Occipital lobe (tissue), 2 donors: Measurements from ENCODE around the gene GDF11. TPM values are rescaled to one million over a fixed set of nuclear protein-coding genes. Genes with fewer than 3 reads are reported as not detected.

ENCODE experiments used
- DNase-seq: peaks from one replicate; lab custom pipeline; 2025; lab: John Stamatoyannopoulos, UW
- total RNA-seq: library from RNA; depleted of rRNA; stranded (reverse); fragments of >200 nt; gene quantifications from one replicate; pipeline ENCODE4 v1.2.3, GENCODE V29; 2014

The GDF11 gene
- total RNA-seq, 1 donor from 2014 or later: 6.6 TPM

DNA sequence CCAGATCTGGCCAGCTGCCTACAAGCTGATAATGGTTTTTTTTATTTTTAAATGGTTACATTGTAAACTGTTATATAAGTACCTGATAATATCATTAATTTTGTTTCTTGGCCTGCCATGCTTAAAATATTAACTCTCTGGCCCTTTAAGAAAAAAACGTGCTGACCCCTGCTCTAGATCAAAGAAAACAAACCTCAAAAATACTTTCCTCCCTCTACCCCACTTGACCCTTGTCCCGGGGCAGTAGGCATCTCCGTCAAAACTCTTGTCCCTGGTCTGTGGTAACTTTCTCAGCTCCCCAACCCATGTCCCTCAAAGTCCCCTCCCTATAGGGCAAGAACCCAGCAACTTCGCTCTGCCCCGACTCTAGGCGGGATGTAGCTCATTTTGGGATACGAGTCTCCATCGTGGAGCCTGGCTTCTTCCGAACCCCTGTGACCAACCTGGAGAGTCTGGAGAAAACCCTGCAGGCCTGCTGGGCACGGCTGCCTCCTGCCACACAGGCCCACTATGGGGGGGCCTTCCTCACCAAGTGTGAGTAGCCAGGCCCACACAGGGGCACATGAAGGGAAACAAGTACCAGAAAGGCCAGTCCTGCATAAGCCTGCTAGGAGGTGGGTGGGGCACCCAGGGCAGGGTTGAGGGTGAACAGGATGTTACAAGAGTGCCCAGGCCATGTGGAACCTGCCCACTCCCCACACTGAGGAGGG is 19.3 kb upstream of the GDF11 start:
- DNase-seq: no peak

DNA sequence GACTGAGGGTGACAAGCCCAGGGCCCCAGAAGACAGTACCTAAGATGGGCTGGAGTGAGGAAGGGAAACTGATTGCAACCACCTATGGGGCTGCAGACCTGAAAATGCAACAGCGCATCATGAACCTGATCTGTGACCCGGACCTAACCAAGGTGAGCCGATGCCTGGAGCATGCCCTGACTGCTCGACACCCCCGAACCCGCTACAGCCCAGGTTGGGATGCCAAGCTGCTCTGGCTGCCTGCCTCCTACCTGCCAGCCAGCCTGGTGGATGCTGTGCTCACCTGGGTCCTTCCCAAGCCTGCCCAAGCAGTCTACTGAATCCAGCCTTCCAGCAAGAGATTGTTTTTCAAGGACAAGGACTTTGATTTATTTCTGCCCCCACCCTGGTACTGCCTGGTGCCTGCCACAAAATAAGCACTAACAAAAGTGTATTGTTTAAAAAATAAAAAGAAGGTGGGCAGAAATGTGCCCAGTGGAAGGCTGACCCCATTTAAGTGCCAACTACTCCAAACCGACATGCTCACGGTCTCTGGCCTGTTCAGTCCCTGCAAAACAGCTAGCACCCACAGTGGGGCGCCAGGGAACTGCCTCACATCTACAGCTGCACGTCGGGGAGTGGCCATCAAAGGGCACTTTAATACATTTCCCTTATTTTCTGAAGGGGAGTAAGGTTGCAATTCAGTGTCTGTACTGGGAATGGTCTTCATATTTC is 18.5 kb upstream of the GDF11 start:
- DNase-seq: no peak

DNA sequence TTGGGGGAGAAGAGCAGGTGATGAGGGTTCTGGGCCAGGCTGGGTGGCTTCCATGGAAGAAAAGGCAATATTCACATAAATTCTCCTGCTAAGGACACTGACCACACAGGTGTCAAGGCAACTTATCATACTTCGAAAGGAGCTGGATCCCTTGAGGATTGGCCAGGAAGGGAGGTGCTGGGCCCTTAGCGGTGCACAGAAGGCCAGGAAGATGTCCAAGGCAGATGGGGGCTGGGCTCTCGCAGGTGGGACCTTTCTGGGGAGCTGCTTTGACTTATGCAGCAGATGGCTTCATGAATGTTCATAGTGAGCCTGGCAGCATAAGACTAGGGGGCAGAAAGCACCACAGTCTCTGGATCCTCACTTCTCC is 18.0 kb upstream of the GDF11 start:
- DNase-seq: no peak

DNA sequence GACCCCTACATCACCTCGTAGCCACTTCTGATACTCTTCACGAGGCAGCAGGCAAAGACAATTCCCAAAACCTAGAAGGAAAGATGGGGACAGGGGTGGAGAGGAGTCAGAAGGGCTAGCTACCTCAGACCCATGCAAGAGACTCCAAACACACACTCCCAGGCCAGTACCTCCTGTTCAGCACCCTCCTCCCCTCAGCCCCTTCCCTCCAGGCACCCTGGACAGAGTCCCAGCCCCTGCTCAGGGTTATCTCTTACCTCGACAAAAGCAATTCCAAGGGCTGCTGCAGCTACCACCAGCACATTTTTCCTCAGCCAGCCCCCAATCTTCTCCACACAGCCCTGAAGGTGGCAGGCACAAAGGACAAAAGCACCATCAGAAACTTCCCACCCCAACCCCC is 17.4 kb upstream of the GDF11 start:
- DNase-seq: no peak

DNA sequence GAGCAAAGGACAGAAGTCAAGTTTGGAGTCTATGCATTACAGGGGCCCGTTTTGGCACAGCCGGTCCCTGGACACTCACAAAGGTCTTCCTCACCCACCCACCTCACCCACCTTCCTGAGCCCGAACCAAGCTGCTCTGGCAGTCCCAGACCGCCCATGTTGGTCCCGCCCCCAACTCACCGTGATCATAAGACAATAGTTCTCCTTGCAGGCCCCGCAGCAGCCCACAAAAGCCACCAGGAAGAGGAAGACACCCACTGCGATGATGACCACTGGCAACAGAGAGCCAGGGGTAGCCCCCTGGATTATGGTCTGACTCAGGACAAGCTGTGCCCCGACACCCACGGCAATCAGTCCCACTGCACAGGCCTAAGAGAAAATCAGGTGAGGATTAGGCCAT is 16.0 kb upstream of the GDF11 start:
- no peak for DNase-seq

DNA sequence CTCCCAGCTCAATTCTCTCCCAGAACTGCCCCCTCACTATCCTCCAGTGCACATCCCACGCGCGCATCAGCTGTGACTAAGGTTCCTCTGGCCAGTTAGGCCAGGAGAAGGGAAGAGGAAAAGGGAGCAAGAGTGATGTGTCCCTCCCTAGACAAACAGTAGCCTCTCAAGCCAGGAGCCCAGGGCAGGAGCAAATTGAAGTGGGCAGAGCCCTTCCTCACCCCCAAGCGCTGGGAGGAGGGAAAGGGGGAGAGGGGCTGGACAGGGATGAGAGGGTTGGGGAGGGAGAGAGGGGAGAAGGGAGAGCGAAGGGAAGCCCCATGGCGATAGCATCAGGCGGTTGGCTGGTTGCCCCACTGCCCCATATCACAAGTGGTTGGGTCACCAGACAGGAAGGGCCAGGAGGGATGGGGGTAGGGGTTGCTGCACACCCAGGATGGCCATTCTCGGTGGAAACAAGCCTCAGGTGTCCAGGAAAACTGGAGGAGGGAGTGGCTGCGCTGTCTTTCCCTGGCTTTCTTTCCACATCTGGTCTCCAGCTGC is 15.2 kb upstream of the GDF11 start:
- no peak for DNase-seq

DNA sequence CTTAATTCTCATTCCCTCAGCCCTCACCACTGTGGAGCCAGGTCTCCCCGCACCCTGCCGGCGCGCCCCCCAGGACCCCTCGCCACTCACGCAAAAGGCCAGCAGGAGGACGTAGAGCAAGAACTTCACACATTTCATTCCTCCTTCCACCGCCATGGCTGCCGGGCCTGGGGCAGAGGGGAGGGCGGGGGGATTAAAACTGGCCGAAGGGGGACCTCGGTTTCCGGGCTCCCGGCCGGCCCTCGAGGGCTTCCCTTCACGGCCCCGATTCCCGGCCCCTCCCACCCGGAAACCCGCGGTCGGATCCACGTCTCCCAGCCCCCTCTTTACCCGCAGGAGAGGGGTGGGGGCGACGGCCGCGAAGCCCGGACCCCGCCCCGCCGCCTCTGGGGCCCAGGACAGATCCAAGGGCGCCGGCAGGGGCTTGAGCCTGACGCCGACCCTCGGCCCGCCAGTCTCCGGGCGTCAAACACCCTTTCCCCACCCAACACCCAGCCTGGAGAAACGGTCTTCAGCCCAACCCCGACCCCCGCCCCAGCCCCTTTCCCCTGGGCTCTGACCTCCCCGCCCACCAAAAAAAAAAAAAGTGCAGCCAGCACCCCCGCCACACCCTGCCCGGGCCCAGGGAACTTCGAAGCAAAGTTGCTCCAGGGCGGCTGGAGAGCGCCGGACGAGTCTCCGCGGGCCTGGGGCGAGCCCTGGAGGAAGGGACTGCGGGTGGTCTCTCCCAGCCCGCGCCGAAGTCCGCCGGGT is 14.6 kb upstream of the GDF11 start:
- peak; percentile 48 for DNase-seq

DNA sequence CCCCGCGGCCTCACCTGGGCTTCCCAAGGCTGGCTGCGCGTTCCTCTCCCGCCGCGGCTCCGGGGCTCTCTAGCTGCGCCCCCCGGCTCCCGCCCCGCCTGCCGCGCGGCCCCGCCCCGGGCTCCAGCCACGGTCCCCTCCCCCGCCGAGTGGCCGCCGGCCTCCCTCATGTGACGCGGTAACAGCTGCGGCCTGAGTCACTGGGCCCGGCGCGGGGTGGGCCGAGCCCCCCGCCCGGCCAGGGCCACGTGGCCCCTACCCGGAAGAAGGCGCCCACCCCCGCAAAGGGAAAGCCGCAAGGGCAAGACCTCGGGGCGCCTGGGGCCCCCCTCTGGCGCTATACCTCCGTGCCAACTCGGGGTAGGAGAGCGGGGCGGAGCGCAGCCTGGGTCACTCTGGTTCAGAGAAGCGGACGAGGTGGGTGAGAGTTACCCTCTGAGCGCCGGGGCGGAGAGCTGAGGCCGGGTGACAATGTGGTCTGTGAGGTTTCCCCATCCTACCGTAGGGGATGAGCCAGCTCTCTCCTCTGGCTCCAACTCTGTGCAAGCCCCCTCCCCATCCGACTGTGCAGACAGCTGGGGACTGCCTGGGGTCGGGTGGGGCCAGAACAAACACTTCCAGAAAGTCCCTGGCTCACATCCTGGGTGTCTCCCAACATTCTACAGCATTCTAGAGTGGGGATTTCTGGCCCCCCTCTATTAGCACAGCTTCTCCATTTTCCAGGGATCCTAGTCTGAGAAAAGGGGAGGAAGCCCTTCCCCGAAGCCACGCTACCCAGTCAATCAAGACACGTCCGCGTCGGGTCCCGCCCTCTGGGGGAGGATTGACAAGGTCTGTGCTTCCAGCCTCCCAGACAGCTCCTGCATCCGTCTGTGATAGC is 13.7 kb upstream of the GDF11 start, which contains the start of gene CD63:
Gene CD63, minus strand, starts transcription at position 71 of the 880 bp plus-strand sequence. CDS start 668 bp downstream, outside the sequence.
- DNase-seq: peak; percentile 87

DNA sequence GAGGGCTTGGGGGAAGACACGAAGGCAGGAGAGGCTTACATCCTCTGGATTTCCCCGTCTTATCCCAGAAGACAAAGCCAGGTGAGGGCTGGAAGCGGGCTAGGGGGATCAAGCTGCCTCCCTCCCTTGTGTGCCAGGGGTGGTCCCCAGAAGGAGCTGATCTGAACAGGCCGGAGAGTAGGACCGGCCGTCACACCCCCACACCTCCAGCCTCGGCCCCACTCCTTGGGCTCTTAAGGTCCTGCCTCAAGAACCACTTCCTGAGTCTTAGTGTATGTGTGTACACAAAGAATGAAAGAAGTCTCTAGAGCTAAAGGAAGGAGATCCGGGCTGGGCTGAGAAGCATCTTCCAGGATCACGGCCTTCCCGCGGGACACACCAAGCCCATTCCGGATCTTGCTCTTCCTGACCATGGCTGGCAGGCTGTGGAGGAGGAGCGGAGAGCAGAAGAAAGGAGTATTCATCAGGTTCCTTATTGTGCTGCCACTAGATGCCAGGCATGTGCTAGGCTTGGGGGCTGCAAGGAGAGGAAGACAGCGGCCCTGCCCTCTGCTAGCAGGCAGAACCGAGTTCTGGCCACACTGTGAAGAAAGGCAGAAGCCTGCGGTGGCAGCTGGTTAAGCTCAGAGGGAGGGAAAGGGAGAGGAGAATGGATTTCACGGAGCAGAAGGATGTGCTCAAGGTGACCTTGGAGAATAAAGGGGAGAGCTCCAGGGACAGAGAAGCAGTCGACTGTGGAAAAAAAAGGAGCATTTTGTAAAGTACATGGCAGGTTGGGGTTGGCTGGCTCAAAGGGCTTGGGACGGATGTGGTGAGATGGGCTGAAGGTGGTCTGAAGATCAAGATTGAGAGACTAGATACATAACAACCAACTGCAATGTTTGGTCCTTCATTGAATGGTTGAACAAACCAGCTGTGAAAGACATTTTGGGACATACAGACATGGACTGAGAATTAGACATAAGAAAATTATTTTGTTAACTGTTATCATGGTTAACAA is 12.8 kb upstream of the GDF11 start:
- DNase-seq: peak; percentile 54

DNA sequence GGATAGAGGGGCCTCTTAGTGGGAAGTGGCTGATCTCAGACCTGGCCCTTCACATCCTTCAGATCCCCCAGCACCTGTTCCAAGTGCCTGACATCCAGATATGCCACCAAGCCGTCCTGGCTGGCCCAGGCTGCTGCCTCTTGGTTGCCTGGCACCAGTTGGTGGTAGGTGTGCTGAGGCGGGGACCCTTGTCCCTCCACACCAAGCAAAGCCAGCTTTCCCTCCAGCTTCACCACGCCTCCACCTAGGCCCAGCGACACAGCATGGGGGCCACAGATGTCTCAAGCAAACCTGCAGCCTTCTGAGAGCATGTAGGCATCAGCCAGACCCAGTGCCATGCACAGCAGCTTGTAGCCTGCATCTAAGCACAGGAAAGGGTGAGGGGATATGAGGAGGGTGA is 10.6 kb upstream of the GDF11 start:
- DNase-seq: no peak

DNA sequence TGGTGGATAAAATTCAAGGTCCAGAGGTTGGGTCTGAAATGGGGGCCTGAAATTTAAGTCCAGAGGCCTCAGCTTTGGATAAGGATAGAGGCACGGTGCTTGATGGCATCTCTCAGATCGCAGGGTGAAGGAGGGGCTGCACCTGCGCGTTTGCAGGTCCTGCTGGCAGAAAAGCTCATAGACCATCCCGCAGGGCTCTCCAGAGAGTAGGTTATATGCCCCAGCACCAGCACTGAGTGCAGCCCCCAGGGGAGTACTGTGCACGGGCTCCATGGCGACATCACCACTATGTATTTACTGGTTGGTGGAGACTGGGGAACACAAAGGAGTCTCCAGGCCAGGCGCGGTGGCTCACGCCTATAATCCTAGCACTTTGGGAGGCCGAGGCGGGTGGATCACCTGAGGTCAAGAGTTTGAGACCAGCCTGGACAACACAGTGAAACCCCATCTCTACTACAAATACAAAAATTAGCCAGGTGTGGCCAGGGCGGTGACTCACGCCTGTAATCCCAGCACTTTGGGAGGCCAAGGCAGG is 9.8 kb upstream of the GDF11 start:
- no peak for DNase-seq

DNA sequence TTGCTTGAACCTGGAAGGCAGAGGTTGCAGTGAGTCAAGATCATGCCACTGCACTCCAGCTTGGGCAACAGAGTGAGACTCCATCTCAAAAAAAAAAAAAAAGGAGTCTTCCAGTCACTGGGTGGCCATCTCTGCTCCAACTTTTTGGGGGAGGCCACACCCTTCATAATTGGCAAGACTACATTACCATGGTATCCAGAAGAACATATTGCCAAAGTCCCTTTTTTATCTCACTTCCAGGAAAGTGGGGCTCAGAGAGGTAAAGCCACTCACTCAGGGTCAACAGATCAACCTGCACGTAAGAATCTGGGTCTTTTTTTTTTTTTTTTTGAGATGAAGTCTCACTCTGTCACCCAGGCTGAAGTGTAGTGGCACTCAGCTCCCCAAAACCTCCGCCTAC is 9.1 kb upstream of the GDF11 start:
- no peak for DNase-seq

DNA sequence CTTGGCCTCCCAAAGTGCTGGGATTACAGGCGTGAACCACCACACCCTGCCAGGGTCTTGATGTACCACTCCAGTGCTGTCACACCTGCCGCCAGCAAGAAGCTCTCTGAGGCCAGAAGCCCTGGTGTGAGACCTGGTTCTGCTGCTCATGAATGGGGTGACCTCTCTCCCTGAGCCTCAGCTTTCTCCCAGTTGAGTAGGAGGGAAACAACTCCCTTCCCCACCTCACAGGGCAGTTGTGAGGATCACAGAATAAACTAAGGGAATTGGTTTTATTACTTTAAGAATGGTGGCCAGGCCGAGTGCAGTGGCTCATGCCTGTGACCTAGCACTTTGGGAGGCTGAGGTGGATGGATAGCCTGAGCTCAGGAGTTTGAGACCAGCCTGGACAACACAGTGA is 8.3 kb upstream of the GDF11 start:
- no peak for DNase-seq

DNA sequence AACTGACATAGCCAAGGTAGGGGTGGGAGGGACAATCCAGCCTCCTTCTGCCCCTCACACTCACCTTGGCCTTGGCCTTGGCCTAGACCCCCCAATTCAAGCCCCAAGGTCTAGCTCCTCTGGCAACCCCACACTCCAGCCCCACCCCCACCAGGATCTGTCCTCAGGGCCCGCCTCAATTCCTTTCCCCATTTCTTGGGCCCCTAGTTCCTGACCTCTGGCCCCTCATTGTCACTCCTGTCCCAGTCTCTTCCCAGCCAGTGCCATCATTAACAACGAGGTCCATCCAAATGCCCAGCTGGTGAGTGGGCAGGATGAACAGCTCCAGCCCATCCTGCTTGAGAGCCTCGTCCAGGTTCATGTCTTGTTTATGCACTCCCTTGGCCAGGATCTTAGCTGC is 6.8 kb upstream of the GDF11 start:
- DNase-seq: no peak

DNA sequence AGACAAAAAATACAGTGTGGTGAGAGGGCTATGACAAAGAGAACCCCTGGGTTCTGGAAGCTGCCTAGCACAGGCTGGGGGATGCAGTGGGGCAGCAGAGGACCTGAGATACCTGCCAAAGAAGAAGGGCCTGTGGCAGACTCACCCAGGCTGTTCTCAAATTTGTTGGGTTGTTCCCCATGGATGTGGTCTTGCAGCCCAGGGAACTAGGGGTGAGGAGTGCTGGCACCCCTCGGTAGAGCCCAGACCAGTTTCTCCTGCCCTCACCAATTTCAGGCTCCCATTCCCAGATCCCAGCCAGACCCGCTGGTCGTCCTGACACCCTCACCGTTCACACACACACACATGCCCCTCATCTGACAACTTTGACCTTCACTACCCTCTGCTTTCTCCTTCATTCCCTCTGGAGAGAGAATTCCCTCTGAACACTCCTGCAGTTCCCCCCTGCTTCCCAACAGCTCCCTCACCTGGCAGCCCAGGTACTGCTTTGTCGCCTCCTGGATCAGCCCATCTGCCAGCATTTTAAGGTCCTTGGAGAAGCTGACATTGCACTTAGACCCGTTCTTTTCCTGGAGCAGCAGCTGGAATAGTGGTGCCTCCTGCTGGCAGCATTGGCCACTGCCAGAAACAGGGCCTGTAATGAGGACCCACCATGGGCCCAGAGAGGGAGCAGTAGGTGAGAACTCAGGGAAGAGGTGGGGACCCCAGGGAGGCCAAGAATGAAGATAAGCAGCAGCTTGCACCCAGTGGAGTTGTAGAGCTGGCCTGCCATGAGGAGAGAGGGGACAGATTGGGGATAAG is 5.9 kb upstream of the GDF11 start:
- DNase-seq: no peak

DNA sequence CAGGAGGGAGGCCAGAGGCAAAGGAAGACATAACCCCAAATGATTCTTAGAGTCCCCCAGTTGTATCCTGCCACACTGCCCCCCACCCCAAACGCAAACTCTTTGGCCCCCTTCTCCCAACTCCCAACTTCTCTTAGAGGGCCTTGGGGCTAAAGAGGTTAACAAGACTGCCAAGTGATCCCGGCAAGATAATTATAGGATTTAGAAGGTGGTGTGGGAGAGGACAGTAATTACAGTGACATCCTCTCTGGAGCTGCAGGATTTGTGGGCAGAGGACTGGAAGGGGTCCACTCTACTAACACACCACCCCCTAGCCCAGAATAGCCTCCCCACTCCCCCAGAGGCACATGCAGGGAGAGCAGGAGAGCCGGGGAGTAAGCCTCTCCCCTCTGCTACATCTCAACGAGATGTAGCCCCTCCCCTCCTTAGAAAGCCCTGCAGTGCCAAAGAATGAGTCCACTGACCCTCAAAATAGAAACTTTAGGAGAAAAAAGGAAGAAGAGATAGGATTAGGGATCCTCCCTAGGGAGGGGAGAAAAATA is 5.3 kb upstream of the GDF11 start:
- no peak for DNase-seq

DNA sequence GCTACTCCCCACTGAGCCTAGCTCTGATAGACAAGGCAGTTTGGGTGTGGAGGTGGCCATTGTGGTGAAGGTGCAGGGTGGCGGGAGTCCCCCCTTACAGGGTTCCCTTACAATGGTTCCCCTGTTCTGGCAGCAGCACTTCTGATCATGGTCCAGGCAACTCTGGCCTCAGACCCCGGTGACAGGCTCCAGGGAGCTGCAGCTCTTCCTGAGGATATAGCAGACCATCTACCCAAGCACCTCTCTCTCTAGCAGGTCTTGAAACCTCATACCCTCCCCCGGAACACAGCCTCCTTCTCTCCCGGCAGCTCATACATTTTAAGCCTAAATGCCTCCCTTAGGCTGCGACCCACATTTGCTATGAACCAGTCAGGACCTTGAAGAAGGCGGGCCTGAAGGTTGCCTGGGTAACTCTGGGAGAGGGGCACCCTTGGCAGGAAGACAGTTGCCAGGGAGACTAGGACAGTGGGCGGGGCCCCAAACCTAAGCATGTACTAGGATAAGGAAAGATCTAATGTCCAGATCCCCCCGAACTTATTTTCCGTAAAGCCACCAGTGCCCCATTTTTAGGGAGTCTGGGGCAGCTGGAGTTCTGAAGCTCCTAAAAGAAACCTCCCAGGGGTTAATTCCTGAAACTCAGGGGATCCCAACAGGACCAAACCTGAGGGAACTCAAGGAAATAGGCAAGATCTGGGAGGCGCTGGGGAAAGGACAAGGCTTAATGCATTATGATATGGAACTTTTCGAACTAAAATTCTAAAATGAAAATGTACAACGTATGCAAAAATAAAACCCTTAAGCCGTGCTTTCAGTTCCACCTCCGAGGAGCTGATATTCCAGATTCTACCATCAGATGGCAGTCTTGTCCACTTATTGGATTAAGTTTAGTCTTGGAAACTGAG is 4.5 kb upstream of the GDF11 start:
- peak; percentile 53 for DNase-seq

DNA sequence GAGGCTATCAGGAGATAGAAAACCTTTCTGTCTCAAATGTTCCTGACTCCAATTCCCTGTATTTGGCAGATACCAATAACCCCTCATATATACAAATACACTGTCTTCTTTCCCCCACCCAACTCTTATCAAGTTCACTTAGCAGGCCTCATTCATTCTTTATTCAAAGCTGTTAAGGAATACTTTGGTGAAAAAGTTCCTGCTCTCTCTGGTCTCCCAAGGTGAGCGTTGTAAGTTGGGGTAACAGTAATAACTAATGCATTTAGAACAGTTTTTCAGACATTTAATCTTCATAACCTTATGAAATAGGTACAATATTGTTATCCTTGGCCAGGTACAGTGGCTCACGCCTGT is 3.9 kb upstream of the GDF11 start:
- no peak for DNase-seq
